RWPE1 (cell line): ENCODE data around the gene HIRA.

ENCODE experiments used
- CTCF ChIA-PET: fragments of 350-600 bp; sonication (Branson Sonifier 250); formaldehyde crosslinking; extraction: SDS; loops from one replicate; lab custom pipeline; 2021; lab: Yijun Ruan, JAX
- POLR2A ChIA-PET: fragments of 400-600 bp; formaldehyde crosslinking; extraction: SDS; loops from one replicate; lab custom pipeline; 2020; ENCODE audit warnings: antibody characterized with exemption; ENCODE audit not compliant: low non-redundant PET; lab: Yijun Ruan, JAX
- DNase-seq: peaks from one replicate; pipeline ENCODE4 v3.0.0; 2012; ENCODE audit warnings: low spot score
- H3K27ac ChIP-seq: fragments of 450-650 bp; 2 replicates; pipeline ENCODE4 v1.5.1; 2017
- CTCF ChIP-seq: fragments of 450-650 bp; conservative IDR thresholded peaks from 2 replicates; pipeline ENCODE4 v1.5.1; 2017; ENCODE audit warnings: low read depth, mild to moderate bottlenecking

The HIRA gene

GRCh38 chr22:19431649-19432132 is at the start of gene HIRA:
Gene HIRA, minus strand, starts transcription at chr22:19431733. Its CDS starts 257 bp downstream, at chr22:19431476.
- POLR2A ChIA-PET: interaction anchor here (1.0 kb wide), 1 partner anchor 252 kb away, joined by 3 read pairs; no protein-coding TSS in a partner anchor
- CTCF ChIA-PET: no interaction called here
- peak within 1 kb of the TSS; percentile 96 for H3K27ac ChIP-seq
- peak; percentile 54 for DNase-seq
- TF ChIP-seq CTCF: no peak

- no peak for DNase-seq
- TF ChIP-seq CTCF: no peak
- CTCF ChIA-PET: no interaction called here
- H3K27ac ChIP-seq: no peak overlapping the region
- POLR2A ChIA-PET: no interaction called here
These were observed 49.3 kb upstream of the HIRA start for GRCh38 chr22:19480789-19481188.

GRCh38 chr22:19480173-19480568 is 48.6 kb upstream of the HIRA start:
- no peak for TF ChIP-seq CTCF
- no peak for DNase-seq
- ChIA-PET POLR2A (interaction anchor here (0.6 kb wide), 1 partner anchor 188 kb away, joined by 3 read pairs; the partner anchor contains the start of gene CLTCL1), CTCF (no interaction called here)
- H3K27ac ChIP-seq: peak overlapping the region; percentile 92

- ChIA-PET POLR2A (interaction anchor here (0.6 kb wide), 2 partner anchors 126 to 188 kb away, joined by 3 read pairs; partner anchors contain the start of gene CLTCL1), CTCF (interaction anchor here (0.6 kb wide), 1 partner anchor 49 kb away, joined by 4 read pairs; no protein-coding TSS in a partner anchor)
- no peak for TF ChIP-seq CTCF
- DNase-seq: peak; percentile 93
- peak within 1 kb of the TSS; percentile 92 for H3K27ac ChIP-seq
These were observed 48.0 kb upstream of the HIRA start, which contains the start of gene CDC45 for GRCh38 chr22:19479355-19480172. Gene CDC45, plus strand, starts transcription at chr22:19479920. Its CDS starts 49 bp downstream, at chr22:19479969.

- POLR2A ChIA-PET: no interaction called here
- no peak for TF ChIP-seq CTCF
- CTCF ChIA-PET: no interaction called here
- H3K27ac ChIP-seq: peak within 1 kb of the TSS; percentile 92
- DNase-seq: peak; percentile 64
These were observed 47.4 kb upstream of the HIRA start, which contains the start of gene UFD1 for GRCh38 chr22:19478901-19479354. Gene UFD1, minus strand, starts transcription at chr22:19479193. Its CDS starts 108 bp downstream, at chr22:19479085.
